Esophagus mucosa (tissue), 1 donor: ENCODE data around the gene CACNA1I. TPM values are rescaled to one million over a fixed set of nuclear protein-coding genes. Genes with fewer than 3 reads are reported as not detected.
A peak's percentile ranks its signal among the peaks of the same experiment; 100 is the strongest.

Experiments used
- ATAC-seq: fragments of 200-7000 bp; cut with Tn5 transposase; one replicate; pipeline ENCODE4 v1.9.1; 2020
- total RNA-seq: library from RNA; stranded (reverse); gene quantifications from one replicate; pipeline ENCODE4 v1.2.4, GENCODE V29; 2023
- donor health status: DM: yes; HTN: yes; CAD: no.

CACNA1I gene
- total RNA-seq, 1 donor from 2014 or later: 0.08 TPM

DNA sequence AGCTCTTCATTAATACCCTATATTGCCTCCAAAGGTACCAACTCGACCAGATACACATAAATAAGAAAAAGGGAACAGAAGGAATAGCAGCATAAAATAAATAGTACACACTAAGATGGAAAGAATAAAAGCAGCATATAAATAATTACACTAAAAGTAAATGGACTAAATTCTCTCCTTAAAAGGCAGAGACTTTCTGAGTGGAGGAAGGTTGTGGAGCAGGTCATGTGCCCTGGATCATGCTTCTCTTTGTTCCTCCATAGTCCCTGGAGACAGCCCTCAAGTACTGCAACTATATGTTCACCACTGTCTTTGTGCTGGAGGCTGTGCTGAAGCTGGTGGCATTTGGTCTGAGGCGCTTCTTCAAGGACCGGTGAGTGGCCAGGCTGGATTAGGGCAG, 101.4 kb downstream of the CACNA1I start:
- no peak for ATAC-seq

DNA sequence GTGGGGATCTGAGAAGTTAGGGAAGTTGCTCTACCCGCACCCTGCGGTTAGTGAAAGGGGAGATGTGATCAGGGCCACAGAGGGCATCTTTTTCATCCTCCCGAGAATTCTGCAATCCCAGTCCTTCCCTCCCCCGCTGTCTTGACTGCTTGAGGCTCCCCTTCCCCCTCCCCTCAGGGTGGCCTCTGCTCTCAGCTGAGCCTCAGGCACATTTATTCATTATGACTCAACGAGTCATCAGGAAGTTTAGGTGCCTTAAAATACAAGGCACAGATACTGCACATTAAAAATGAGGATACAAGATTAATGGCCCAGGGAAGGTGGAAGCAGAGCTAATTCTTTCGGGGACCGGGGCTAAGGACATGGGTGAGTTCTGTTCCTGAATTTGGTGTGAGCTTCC, 104.0 kb downstream of the CACNA1I start:
- ATAC-seq: no peak

DNA sequence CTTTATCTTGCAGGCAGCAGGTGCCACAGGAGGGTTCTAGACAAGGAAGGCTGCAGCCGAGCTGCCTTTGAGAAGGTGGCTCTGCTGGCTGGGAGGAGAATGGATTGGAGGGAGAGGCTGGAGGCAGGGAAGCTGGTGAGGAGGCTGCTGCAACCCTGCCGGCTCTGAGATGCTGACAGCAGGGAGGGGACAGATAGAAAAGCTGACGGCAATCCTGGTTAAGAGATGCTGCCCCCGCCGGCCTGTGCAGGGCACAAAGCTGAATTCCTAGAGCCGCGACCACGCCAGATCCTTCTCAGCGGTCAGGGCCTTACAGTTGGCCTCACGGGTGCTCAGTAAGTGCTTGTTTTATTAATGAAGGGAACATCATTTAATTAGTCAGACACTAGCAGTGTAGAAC, 105.4 kb downstream of the CACNA1I start:
- ATAC-seq: no peak

DNA sequence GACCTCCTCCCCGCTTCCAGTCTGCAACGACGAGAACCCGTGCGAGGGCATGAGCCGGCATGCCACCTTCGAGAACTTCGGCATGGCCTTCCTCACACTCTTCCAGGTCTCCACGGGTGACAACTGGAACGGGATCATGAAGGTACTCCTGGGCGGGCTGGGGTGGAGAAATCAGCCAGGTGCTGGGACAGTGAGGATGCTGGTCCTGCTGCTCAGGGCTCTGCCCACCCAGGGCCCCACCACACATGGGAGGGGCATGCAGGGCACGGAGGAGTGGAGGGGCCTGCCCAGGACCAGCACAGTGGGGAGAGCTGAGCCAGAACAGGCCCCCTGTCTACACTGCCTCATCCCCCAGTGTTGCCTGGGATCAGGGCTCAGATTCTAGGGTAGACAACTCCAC, 107.4 kb downstream of the CACNA1I start:
- ATAC-seq: no peak

DNA sequence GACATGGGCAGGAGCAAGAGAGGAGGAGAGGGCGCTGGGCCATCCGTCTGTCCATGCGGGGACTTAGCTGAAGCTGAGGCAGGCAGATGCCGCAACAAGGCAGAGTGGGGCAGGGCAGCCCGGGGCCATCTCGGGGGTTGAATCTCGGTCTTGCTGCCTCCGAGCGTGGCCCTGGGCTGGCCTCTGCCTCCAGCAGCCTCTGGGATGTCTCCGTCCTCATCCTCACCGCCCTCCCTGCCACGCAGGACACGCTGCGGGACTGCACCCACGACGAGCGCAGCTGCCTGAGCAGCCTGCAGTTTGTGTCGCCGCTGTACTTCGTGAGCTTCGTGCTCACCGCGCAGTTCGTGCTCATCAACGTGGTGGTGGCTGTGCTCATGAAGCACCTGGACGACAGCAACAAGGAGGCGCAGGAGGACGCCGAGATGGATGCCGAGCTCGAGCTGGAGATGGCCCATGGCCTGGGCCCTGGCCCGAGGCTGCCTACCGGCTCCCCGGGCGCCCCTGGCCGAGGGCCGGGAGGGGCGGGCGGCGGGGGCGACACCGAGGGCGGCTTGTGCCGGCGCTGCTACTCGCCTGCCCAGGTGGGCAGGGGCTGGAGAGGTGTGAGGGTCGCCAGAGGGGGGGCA, 108.4 kb downstream of the CACNA1I start:
- no peak for ATAC-seq

DNA sequence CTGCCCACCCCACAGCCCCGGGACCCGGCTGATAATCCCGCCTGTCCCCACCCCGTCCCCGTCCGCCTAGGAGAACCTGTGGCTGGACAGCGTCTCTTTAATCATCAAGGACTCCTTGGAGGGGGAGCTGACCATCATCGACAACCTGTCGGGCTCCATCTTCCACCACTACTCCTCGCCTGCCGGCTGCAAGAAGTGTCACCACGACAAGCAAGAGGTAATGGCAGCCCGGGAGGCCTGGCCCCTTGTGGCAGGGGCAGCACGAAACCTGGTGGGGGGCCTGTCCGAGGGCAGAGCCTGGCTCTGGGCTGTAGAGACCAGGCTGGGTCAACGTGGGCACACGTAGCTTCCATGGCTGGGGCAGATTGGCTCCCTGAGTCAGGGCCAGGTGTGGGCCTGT, 109.1 kb downstream of the CACNA1I start:
- no peak for ATAC-seq

DNA sequence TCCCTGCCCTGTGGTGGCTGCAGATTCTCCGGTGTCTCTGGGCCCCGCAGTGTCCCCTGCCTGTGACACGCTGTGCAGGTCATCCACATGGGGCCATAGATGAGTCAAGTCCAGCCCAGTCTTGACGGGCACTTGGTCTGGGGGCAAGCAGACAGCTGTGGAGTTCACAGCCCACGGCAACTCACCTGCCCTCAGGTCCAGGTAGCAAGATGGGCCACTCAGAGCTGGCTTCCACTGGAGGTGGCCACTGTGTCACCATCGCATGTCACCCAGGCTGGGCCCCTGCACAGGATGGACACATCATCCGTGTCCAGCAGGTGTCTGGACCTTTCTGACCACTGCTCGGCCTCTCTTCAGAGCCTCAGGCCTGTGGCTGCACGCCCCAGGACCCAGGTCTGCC, 109.9 kb downstream of the CACNA1I start:
- no peak for ATAC-seq

DNA sequence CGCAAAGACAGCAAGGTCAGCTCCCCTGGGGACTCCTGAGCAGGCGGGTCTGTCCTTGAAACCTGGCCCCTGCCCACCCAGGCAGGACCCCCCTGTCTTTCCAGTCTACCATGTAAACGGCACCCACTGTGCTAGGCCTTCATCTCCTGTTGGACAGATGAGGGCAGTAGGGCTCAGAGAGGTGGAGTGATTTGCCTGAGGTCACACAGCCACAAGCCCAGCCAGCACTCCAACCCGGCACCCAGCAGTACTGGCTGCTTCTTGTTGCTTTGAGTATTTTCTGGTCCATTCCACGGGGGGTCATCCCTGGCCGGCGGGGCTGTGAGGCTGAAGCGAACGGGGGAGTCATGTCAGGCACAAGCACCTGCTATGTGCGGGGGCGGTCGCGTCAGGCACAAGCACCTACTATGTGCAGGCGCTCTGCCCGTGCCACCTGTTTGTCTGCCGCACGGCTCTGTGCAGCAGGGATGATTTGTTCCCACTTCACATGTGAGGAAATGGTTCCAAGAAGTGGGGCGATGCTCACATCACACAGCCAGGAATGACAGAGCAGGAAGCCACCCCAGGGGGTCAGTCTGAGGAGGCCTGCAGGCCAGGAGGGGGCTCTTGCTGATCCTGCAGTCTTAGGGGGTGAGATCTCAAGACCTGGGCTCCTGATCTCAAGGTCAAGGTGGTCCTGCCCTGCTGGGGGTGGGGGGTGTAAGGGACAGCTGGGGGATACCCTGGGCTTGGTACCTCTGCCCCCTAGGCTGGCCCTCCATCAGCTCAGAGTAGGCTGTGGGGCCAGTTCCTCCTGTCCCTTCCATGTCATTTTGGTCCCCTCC, 110.7 kb downstream of the CACNA1I start:
- no peak for ATAC-seq

DNA sequence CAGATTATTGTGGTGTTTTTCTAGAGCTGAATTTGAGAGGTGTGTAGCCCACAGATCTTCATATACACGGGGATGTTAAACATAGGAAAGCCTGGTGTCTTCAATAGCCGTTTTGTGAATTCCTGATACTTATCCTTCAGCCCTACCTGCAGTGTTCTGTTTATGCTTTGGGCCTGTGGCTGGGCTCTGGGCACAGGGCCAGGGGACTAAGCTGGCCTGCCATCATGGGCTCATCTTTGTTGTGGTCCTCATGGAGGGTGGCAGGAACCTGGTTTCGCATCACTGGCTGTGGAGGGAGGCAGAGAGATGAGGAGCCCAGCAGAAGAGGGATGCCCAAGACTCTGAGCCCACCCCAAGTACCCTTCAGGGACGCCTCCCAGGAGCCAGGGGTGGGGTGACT, 112.4 kb downstream of the CACNA1I start:
- no peak for ATAC-seq

DNA sequence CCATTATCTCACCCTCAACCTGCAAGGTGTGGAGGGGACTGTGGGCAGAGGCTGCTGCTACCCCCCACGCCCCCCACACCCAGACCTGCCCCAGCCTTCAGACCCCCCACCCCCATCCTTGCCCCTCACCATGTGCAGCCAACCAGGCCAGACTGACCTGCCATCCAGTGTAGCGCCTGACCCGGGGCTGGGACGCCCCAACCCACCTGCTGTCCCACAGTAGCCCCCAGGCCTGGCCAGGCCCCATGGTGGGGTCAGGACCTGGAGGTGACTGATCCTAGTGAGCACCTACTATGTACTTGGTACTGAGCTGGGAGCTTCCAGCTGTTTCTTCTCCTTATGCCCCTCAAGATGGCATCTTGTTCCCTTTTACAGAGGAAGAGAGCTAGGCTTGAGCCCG, 113.1 kb downstream of the CACNA1I start:
- ATAC-seq: no peak

DNA sequence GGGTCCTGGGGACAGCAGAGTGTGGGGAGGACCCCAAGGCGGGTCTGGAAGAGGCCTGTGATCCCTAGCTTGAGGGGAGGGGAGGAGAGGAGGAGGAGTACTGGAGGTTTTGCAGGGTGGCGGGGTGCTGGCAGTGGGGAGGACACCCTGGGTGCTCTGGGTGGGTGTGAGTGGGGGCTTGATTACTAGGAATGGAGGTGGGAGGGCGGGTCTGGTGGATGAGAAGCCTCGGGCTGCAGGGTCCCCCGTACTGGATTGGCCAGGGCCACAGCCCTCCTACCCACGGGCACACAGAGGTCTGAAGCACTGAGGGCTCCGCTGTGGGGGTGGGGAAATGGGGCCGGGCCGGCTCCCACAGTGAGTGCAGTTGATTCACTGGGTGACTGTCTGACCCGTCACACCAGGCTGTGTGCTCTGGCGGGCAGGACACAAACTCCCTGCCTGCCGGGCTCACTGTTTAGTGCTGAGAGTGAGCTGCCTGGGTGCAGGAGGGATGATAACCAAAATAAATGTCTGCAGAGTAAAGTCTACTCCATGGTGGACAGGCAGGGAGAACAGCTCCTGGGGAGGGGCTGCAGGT, 114.2 kb downstream of the CACNA1I start:
- ATAC-seq: no peak

DNA sequence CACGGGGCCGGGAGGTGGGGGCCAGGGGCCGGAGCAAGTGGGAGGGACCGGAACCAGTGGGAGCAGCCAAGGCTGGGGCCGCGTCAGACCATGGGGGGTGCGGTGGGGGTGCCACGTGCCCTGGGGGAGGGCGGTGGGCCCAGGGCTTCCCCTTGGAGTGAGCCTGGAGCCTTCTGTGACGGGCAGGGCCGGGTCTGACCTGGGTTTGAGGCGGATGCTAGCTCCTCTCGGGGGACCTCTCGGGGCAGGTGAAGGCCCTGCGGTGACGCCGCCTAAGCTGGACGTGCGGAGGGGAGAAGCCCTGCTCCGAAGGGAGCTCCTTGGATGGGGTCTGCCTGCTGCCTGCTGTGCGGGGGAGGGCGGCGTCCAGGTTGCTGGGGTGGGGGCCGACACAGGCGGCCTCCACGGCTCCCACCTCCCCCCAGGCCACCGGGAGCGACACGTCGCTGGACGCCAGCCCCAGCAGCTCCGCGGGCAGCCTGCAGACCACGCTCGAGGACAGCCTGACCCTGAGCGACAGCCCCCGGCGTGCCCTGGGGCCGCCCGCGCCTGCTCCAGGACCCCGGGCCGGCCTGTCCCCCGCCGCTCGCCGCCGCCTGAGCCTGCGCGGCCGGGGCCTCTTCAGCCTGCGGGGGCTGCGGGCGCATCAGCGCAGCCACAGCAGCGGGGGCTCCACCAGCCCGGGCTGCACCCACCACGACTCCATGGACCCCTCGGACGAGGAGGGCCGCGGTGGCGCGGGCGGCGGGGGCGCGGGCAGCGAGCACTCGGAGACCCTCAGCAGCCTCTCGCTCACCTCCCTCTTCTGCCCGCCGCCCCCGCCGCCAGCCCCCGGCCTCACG, 115.0 kb downstream of the CACNA1I start:
- no peak for ATAC-seq

DNA sequence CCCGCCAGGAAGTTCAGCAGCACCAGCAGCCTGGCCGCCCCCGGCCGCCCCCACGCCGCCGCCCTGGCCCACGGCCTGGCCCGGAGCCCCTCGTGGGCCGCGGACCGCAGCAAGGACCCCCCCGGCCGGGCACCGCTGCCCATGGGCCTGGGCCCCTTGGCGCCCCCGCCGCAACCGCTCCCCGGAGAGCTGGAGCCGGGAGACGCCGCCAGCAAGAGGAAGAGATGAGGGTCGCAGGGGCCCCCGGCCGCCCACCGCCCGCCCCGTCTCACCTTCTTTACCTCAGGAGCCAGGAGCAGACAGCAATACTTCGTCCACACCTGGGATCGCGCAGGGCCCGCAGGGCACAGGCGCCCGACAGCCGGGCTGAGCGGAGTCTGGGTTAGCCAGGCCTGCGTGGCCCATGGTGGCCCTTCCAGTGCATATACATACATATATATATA, 115.6 kb downstream of the CACNA1I start:
- ATAC-seq: no peak

DNA sequence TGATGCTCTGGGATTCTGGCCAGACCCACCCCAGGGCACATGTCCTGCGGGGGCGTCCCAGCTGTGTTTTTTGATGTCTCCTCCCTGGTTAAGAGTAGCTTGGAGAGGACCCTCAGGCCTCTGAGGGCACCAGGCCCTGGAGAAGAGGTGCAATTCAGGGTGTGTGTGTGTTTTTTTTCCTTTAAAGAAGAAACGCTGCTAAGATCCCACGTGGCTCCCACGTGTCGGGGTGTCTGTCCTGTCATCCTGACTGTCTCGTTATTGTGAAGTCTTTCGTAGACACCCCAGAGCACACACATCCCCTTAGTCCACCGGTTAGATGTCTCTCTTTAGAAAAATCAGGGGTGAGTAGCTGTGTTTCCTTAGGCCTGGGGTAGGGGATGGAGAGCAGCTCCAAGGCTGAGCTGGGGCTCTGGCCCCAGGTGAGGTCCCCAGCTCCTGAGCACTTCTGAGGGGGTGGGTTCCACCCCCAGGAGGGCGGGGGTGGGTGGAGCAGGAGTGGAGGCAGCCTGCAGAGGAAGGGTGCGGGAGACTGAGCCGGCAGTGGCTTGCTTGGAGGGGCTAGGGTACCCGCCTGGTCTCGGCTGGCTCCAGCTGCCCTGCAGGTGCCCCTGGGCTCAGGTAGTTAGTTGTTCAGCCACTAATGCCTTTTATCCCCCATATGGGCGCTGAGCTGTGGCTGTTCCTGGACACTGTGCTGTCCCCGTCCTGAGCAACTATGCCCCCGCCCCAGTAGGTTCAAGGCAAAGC, 116.4 kb downstream of the CACNA1I start:
- no peak for ATAC-seq

DNA sequence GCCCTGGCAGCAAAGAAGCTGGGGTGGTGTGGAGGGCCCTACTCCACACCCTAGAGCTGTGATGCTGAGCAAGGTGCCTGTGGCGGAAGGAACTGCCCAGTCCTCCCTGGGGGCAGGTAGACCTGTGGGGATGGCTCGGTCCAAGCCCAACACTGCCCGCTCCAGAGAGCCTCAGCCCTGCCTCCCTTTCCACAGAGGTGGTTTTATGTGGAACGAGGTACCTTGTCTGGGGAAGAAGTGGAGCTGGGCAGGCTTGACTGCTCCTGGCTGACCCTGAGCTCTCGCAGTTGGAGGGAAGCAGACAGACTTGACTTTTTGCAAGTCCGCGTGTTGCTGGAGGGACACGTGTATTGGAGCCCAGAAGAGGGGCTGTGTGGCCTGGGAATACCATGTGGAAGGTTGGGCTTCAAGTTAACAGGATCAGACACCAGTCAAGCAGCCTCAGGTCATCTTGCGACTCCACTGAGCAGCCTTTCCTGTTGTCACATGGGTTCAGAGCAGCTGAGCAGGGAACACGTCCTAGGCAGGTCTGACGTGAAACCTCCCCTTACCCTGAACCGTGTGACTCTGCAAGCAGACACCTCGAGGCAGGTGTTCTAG, 117.7 kb downstream of the CACNA1I start:
- ATAC-seq: no peak

DNA sequence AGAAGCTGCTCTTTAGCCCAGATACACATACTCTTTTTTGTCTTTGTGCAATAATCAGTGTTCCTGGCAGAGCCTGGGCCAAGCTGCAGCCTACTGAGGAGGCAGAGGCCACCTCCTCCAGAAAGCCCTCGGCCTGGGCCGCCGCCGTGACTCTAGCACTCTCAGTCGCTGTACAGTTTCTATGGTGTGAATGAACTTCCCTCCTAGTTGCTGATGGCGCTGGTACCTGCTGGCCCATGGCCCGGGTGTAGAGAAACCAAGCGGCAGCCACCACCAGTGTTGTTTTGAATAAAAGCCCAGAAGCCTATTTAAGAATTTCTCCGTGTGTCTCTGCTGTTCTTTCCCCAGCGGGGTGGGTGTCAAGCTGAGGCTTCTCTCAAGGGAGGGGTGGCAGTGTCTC, 118.9 kb downstream of the CACNA1I start:
- ATAC-seq: no peak

DNA sequence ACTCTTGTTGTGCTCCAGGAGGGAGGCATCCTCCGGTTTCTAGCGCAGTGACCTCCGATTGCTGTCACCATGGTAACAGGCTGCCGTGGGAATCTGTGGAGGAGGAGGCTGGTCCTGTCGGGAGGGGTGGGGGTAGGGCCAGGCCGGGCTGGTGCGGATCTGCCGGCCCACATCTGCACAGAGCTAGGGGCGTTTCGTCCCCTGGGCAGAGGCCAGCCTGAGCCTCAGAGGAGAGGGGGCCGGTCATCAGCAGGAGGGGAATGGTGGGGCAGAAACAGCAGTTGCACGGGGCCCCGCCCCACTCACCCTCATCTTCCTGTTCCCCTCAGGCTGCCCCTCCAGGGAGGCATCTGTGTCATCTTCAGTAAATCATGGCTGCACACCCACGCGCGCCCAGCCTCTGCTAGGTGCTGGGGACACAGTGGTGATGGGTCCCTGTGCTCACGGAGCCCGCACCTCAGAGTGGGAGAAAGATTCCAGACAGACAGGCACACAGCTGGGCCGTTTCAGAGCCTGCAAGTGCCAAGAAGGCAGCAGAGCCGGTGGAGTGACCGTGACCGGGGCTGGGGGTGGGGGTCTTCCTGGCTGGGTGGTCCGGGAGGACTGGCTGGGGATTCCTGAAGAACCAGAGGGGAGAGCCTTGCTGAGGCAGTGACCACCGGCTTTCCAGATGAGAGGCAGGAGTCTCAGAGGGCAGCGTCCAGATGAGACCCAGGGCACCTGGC, 120.5 kb downstream of the CACNA1I start:
- ATAC-seq: no peak

DNA sequence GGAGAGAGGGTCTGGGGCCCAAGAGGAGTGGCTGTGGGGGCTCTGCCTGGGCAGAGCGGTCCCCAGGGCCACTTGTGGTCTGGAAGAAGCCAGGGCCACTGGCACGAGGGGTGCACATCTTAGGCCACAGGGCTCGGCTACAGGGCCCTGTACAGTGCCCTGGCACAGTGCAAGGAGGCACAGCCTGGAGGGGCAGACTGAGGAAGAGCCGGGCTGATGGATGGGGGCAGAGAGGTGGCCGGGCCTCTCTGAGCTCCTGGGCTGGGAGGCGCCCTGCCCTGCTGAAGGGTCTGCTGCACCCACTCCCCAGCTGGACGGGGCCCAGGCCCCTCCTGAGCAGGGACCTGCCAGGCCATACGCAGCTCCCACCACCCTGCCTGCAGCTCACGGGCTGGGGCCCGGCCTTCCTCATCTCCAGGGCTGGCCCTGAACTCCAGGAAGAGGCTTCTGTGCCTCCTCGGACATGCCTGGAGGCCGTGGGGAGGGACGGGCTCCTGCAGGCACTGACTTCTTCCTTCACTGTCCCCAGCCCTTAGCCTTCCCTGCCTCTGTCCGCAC, 123.5 kb downstream of the CACNA1I start:
- peak; percentile 32 for ATAC-seq

DNA sequence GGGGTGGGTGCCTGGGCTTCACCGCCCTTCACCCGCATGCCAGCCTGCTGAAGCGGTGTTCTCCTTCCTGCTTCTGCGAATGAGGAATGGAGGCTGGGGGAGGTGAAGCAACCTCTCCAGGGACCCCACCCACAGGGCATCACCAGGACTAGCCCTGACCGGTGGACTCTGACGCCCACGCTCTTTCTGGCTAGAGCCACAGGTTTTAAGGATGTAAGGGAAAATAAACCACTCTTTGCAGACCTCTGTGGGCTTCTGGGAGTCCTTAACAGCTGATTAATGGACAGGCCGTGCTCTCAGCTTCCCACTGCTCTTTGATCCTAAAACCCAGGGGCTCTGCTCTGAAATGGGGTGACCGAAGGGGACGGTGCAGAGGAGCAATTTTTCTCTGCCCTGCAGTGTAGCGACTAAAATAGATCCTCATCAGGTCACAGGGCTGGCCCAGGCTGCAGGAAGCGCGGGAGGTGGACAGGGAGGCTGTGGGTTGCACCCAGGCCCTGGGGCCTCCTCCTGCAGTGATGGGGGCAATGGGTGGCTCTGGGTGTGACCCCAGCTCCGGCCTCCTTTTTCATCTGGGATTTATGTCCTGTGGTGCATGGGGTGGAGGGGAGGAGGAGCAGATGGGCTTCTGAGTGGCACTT, 127.4 kb downstream of the CACNA1I start:
- ATAC-seq: no peak

DNA sequence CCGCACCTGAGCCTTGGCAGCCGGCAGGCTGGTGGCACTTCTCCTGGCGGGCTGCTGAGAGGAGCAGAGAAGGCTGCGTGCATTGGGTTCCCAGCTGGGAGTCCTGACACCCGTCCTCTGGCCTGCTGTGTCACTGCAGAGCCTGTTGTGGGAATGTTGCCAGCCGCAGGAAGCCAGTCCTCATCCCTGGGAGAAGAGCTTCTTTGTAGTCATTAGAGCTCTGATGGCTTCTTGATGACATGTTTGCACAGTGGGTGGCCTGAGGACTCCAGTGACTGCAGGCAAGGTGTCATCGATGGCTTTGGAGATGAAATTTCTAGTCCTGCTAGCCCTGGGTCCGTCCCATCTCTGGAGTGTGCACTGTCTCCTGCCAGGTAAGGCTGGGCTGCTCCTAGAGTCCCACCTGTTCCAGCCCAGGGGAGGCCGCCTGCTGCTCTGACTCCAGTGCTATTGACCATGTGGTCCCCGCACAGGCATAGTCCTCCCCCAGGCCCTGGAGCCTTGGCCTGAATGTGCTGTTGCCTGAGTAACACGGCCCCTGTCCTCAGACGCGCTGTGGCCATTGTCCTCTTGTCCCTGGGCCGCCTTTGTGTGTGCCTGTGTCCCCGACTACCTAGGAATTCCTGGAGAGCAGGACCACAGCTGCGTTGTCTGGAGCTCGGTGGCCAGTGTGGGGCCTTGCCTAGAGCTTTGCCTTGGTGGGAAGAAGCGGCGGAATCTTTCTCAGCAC, 129.2 kb downstream of the CACNA1I start:
- ATAC-seq: no peak
